H9 (cell line): Measurements from ENCODE around the gene ATXN1L. TPM values are rescaled to one million over a fixed set of nuclear protein-coding genes. Genes with fewer than 3 reads are reported as not detected.

Source experiments
- total RNA-seq: library from RNA; stranded (reverse); gene quantifications from 2 replicates; pipeline ENCODE4 v1.2.1, GENCODE V29; 2021

Gene ATXN1L
- total RNA-seq, 1 experiment from 2014 or later: 30.3 TPM

Other genes starting within 250 kb of the ATXN1L start
- gene MARVELD3, start 219.8 kb upstream of the ATXN1L start, total RNA-seq: 25.2 and 27.0 TPM in 2 replicates
- gene PHLPP2, start 121.3 kb upstream of the ATXN1L start, total RNA-seq: 19.3 and 23.2 TPM in 2 replicates
- gene AP1G1, start 37.1 kb upstream of the ATXN1L start, total RNA-seq: 79.2 and 83.1 TPM in 2 replicates
- 11.6 and 12.5 TPM in 2 replicates for gene ZNF821, start 38.2 kb downstream of the ATXN1L start, total RNA-seq
- gene IST1, start 49.6 kb downstream of the ATXN1L start, total RNA-seq: 263 and 264 TPM in 2 replicates
- gene PKD1L3, start 154.4 kb downstream of the ATXN1L start, total RNA-seq: not detected in 2 replicates
- gene DHODH, start 162.8 kb downstream of the ATXN1L start, total RNA-seq: 16.4 and 18.8 TPM in 2 replicates
- not detected in 2 replicates for gene HP, start 208.5 kb downstream of the ATXN1L start, total RNA-seq
- not detected in 2 replicates for gene HPR, start 217.2 kb downstream of the ATXN1L start, total RNA-seq
- 9.9 and 10.3 TPM in 2 replicates for gene TXNL4B, start 247.6 kb downstream of the ATXN1L start, total RNA-seq
- 60.5 and 64.2 TPM in 2 replicates for gene DHX38, start 247.9 kb downstream of the ATXN1L start, total RNA-seq